ENCODE data around the gene HMGCS1.

The HMGCS1 gene

DNA sequence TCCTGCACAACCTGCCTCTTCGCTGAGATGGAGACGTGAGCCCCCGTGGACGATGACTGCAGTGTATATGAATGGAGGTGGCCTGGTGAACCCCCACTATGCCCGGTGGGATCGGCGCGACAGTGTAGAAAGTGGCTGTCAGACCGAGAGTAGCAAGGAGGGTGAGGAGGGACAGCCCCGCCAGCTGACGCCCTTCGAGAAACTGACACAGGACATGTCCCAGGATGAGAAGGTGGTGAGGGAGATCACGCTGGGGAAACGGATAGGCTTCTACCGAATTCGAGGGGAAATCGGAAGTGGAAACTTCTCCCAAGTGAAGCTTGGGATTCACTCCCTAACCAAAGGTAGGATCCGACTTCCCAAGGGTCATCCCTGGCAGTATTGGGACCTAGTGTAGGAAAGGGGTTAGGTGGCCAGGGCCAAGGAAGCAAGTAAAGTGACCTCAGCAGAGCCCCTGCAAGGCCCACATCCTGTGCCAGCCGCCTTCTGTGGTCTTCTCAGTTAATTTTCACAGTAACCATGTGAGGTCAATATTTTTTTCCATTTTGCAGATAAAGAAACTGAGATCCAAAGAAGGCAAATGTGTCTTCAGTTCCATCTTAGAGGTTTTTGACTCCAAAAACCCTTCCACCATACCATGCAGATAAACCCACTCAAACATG, 67.4 kb downstream of the HMGCS1 start:
- ChIA-PET POLR2A (no interaction called here), CTCF (no interaction called here)
- Histone ChIP-seq H3K27ac (ENCODE audit: insufficient read depth in 1 of 2, low read depth in 1 of 2, low read length in 2 of 2, poor library complexity in 1 of 2, severe bottlenecking in 2 of 2) (no peak overlapping the region), H3K4me1 (ENCODE audit: control extremely low read depth in 1 of 4, control insufficient read depth in 4 of 4, insufficient read depth in 4 of 4, low read length in 3 of 4) (no peaks in the 10 kb centered on the region), H3K9me3 (ENCODE audit: control extremely low read depth in 1 of 5, control insufficient read depth in 4 of 5, insufficient read depth in 2 of 5, low read depth in 1 of 5, low read length in 4 of 5) (no peaks in the 10 kb centered on the region), H3K27me3 (replicated peaks in 2 of 5; ENCODE audit: control insufficient read depth in 4 of 5, insufficient read depth in 5 of 5, low read length in 4 of 5) (peaks cover 0 to 10% (median 4%) of the 10 kb centered on the region in 5 experiments), H3K36me3 (ENCODE audit: control insufficient read depth in 4 of 4, insufficient read depth in 4 of 4, low read length in 3 of 4) (no peaks in the 10 kb centered on the region), H3K4me3 (ENCODE audit: control insufficient read depth in 1 of 7, extremely low read depth in 1 of 7, insufficient read depth in 4 of 7, low read depth in 2 of 7, low read length in 6 of 7) (no peak overlapping the region)
- WGBS (ENCODE audit: insufficient coverage) = 98% methylated on average over 10 of the region's 19 CpGs
- no peak for DNase-seq

DNA sequence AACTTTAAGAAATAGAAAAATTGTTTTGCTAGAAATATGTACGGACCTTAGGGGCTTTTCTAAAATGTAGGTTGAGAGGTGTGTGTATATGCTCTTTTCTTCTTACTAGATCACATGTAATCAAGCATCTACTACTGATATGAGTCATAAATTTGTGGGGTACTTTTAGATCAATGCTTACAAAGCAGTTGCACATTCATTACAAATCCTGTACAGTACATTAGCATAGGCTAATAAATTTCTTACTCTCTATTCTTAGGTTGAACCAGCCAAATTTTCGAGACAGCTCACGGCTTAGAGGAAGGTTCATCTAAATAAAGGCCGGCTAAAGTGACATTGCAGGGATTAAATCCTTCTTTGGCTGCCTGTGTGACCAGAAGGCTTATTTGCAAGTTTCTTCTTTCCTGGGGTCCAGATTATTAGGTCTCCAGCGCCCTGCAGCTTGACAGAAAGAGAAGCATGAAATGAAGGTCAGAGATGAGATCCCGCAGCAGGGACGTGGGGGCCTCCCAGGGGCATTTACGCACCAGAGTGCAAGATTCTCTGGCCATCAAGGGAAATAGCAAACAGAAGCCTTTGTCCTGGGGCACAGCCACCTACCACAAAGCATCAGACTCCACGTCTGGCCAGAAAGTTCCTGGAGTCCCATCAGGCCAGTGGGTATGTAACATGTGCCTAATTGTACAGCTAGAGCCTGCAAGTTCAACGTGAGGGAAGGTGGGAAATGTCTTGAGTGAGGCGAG, 68.2 kb downstream of the HMGCS1 start:
- Histone ChIP-seq H3K36me3 (ENCODE audit: control insufficient read depth in 4 of 4, insufficient read depth in 4 of 4, low read length in 3 of 4) (no peaks in the 10 kb centered on the region), H3K4me1 (ENCODE audit: control extremely low read depth in 1 of 4, control insufficient read depth in 4 of 4, insufficient read depth in 4 of 4, low read length in 3 of 4) (no peaks in the 10 kb centered on the region), H3K27me3 (replicated peaks in 2 of 5; ENCODE audit: control insufficient read depth in 4 of 5, insufficient read depth in 5 of 5, low read length in 4 of 5) (peaks cover 0 to 10% (median 4%) of the 10 kb centered on the region in 5 experiments), H3K9me3 (ENCODE audit: control extremely low read depth in 1 of 5, control insufficient read depth in 4 of 5, insufficient read depth in 2 of 5, low read depth in 1 of 5, low read length in 4 of 5) (no peaks in the 10 kb centered on the region), H3K4me3 (ENCODE audit: control insufficient read depth in 1 of 7, extremely low read depth in 1 of 7, insufficient read depth in 4 of 7, low read depth in 2 of 7, low read length in 6 of 7) (no peak overlapping the region), H3K27ac (ENCODE audit: insufficient read depth in 1 of 2, low read depth in 1 of 2, low read length in 2 of 2, poor library complexity in 1 of 2, severe bottlenecking in 2 of 2) (no peak overlapping the region)
- ChIA-PET CTCF (no interaction called here), POLR2A (no interaction called here)
- WGBS (ENCODE audit: insufficient coverage) = 84% methylated on average over 9 of the region's 11 CpGs
- no peak for DNase-seq

DNA sequence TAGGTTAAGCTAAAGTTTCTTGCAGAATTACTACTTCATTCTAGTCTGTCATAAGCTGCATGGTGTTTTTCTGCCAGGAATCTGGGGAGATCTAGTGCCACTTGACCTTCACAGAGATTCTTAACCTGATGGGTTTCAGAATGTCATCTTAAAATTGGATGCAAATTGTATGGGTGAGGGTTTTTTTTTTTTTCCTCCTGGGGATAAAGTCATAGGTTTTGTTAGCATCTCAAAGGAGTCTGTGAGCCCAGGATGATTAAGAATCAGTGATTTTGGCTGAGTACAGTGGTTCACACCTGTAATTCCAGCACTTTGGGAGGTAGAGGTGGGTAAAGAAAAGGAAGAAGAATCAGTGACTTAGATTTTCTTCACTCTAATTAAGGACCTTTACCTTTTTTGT, 69.9 kb downstream of the HMGCS1 start:
- H3K9me3 ChIP-seq (ENCODE audit: control extremely low read depth in 1 of 5, control insufficient read depth in 4 of 5, insufficient read depth in 2 of 5, low read depth in 1 of 5, low read length in 4 of 5) = no peaks in the 10 kb centered on the region
- H3K36me3 ChIP-seq (ENCODE audit: control insufficient read depth in 4 of 4, insufficient read depth in 4 of 4, low read length in 3 of 4) = no peaks in the 10 kb centered on the region
- H3K4me3 ChIP-seq (ENCODE audit: control insufficient read depth in 1 of 7, extremely low read depth in 1 of 7, insufficient read depth in 4 of 7, low read depth in 2 of 7, low read length in 6 of 7) = no peak overlapping the region
- no peak overlapping the region for H3K27ac ChIP-seq (ENCODE audit: insufficient read depth in 1 of 2, low read depth in 1 of 2, low read length in 2 of 2, poor library complexity in 1 of 2, severe bottlenecking in 2 of 2)
- peaks cover 0 to 10% (median 4%) of the 10 kb centered on the region in 5 experiments for H3K27me3 ChIP-seq (replicated peaks in 2 of 5; ENCODE audit: control insufficient read depth in 4 of 5, insufficient read depth in 5 of 5, low read length in 4 of 5)
- no peaks in the 10 kb centered on the region for H3K4me1 ChIP-seq (ENCODE audit: control extremely low read depth in 1 of 4, control insufficient read depth in 4 of 4, insufficient read depth in 4 of 4, low read length in 3 of 4)
- ChIA-PET CTCF (no interaction called here), POLR2A (no interaction called here)
- DNase-seq = no peak

DNA sequence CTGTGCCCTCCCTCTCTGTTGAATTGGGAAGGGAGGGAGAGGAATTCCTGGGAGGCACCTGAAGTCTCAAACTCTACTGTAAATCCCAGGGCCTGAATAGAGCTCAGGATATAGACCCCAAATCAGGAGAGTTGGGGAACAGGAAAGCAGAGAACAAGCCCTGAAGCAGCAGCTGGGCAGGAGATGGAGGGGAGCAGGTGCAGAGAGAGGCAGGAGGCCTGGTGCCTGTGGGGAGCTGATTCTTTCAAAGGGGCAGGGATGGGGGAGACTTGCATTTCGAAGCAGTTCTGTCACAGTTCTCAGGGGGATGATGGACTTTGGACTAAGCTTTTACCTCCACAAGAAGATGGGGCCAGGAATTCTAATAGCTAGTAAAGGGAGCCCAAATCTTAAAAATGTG, 71.0 kb downstream of the HMGCS1 start:
- POLR2A ChIA-PET = no interaction called here
- no CpG with 5 or more reads among the region's 1 CpG for WGBS (ENCODE audit: insufficient coverage)
- Histone ChIP-seq H3K36me3 (ENCODE audit: control insufficient read depth in 4 of 4, insufficient read depth in 4 of 4, low read length in 3 of 4) (no peaks in the 10 kb centered on the region), H3K27me3 (replicated peaks in 2 of 5; ENCODE audit: control insufficient read depth in 4 of 5, insufficient read depth in 5 of 5, low read length in 4 of 5) (peaks cover 0 to 10% (median 4%) of the 10 kb centered on the region in 5 experiments), H3K27ac (ENCODE audit: insufficient read depth in 1 of 2, low read depth in 1 of 2, low read length in 2 of 2, poor library complexity in 1 of 2, severe bottlenecking in 2 of 2) (no peak overlapping the region), H3K9me3 (ENCODE audit: control extremely low read depth in 1 of 5, control insufficient read depth in 4 of 5, insufficient read depth in 2 of 5, low read depth in 1 of 5, low read length in 4 of 5) (no peaks in the 10 kb centered on the region), H3K4me1 (ENCODE audit: control extremely low read depth in 1 of 4, control insufficient read depth in 4 of 4, insufficient read depth in 4 of 4, low read length in 3 of 4) (no peaks in the 10 kb centered on the region), H3K4me3 (ENCODE audit: control insufficient read depth in 1 of 7, extremely low read depth in 1 of 7, insufficient read depth in 4 of 7, low read depth in 2 of 7, low read length in 6 of 7) (no peak overlapping the region)
- DNase-seq = no peak
- CTCF ChIA-PET = interaction anchor here (0.6 kb wide), 1 partner anchor 1408 kb away, joined by 3 read pairs; no protein-coding TSS in a partner anchor

All from common myeloid progenitor, CD34-positive (primary cell).